ENCODE data around the gene TTC31.

- no peak for TF ChIP-seq EZH2 (IDR thresholded peaks at IDR 0.05; ENCODE audit: insufficient read depth, poor library complexity, severe bottlenecking)
- TF ChIP-seq EZH2phosphoT487 (IDR thresholded peaks at IDR 0.05; ENCODE audit: insufficient read depth, low read depth), result no peak
These were observed 53.5 kb downstream of the TTC31 start for GRCh38 chr2:74536166-74536950.

All from GM23248 (cell line).